Measurements from ENCODE around the gene OPN3. TPM values are rescaled to one million over a fixed set of nuclear protein-coding genes. Genes with fewer than 3 reads are reported as not detected.

The OPN3 gene
- total RNA-seq, 1 donor from 2014 or later: 11.0 TPM

GRCh38 chr1:241627453-241628259 lies 12.5 kb downstream of the OPN3 start:
- intact Hi-C loops (cut with micrococcal nuclease): loop anchor here (1.0 kb wide), 5 partner anchors 13 to 108 kb away; partner anchors contain the start of genes CHML, FH and OPN3

DNA sequence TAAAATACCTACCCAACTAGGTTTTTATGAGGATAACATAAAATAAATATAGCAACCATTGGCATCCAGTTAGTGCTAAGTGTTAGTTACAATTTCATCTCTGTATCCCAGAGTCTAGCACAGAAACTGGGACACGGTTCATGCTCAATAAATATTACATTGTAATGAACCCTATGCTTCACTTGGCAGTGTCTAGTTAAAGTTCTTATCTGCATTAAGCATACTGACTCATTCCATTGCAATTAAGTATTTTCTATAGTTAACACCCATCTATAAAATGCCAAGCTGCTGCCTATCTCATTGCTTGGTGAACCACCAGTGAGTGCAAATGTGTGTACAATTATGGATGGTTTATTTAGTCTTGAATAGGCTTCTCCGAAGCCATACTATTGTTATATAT lies 15.2 kb downstream of the OPN3 start:
- intact Hi-C loops (cut with micrococcal nuclease): no loop called here

- intact Hi-C loops (cut with micrococcal nuclease): no loop called here
Measured at GRCh38 chr1:241622669-241623068, 17.5 kb downstream of the OPN3 start.

DNA sequence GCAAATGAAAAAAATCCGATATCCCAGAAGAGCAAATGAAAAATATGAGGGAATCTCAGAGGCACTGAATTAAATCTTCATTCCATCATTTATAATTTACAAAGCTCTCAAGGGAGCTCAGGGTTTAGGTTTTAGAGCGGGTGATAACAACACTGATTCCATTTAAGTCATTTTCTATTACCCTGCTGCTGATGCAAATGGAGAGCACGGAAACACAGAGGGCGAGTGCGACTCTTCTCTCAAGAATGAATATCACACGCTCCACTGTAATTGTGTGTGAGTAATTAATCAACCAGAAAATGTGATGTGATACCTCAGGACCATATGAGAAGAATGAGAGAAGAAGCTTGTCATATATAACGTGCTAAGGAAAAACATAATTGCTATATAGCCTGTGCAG lies 22.7 kb downstream of the OPN3 start:
- intact Hi-C loops (cut with micrococcal nuclease): no loop called here

GRCh38 chr1:241615043-241615974 lies 24.9 kb downstream of the OPN3 start:
- intact Hi-C loops (cut with micrococcal nuclease): no loop called here

- intact Hi-C loops (cut with micrococcal nuclease): no loop called here
Measured at GRCh38 chr1:241614572-241614971, 25.6 kb downstream of the OPN3 start.

DNA sequence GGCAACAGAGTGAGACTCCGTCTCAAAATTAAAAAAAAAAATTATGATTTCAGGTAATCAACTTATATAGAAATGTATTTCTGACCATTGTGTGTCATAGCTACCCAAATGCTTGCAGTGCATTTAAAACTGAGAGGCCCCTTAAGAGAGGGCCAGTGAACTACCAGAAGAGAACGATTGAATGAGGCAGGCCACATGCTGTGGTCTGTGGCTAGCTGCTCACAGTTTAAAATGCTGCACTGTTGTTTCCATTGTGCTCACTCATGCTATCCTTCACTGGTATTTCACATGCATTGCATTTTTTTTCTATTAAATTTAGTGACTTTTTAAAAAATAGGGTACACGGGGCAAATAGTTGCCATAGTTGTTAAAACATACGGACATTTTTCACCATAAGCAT lies 26.0 kb downstream of the OPN3 start:
- intact Hi-C loops (cut with micrococcal nuclease): no loop called here

DNA sequence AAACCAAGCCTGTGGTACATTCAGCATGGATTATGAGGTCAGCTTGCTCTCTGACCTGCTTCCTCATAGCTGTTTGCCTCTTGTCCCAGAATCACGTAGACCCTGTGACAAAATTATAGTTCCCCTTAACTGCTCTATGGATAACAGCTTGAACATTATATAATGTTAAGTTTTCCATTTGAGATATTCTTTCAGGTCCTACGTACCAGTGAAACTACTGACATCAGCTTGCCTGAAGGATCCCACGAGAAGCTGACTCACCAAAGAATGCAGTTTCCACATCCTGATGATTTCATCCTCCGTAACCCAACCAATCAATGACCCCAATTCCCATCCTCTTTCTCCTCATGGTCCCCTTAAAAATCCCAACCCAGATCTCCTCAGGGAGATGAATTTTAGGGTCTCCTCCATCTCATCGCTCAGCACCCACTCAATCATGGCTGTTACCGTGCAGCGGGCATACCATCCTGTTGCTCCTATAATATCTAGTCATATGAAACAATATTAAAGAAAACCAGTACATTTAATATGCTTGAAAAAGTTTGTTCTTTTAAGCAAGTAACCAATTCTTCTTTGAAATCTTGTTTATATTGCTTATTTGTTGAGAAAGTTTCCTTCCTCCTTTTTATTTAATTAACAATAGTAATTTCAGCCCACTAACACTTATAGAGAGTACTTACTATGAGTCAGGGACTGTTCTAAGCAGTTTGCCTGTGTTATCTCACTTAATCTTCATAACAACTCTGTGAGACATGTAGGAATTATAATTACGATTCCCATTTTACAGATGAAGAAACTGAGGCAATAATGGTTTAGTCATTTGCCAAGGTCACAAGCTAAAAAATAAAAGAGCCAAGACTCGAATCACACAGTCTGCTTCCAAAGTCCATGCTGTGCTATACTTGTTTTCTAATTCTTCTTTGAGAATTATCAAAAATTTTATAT lies 27.4 kb downstream of the OPN3 start:
- intact Hi-C loops (cut with micrococcal nuclease): no loop called here

- intact Hi-C loops (cut with micrococcal nuclease): loop anchor here (1.0 to 2.0 kb wide), 9 partner anchors 16 to 406 kb away; partner anchors contain the start of genes CHML and OPN3
Measured at GRCh38 chr1:241611736-241612135, 28.4 kb downstream of the OPN3 start.

DNA sequence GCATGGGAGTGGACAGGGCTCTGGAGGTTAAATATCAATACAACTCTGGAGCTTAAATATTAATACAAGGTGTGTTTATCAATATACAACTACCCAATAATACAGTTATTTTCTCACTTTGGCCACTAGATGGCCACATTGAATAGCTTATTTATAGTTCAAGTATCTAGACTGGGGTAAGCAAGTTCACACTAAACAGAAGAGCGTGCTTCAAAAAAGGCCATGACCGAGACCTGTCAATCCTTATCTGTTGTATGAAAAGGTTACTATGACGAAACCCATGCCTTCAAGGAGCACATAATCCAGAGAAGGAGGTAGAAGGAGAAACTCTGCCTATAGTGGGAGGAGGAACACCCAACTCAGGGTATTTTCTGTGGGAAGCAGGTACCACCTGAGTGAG lies 29.1 kb downstream of the OPN3 start:
- intact Hi-C loops (cut with micrococcal nuclease): loop anchor here (1.0 to 2.0 kb wide), 9 partner anchors 16 to 406 kb away; partner anchors contain the start of genes CHML and OPN3

GRCh38 chr1:241610056-241610815 lies 29.9 kb downstream of the OPN3 start:
- intact Hi-C loops (cut with micrococcal nuclease): loop anchor here (2.0 kb wide), 1 partner anchor 377 kb away; no protein-coding TSS in a partner anchor

- intact Hi-C loops (cut with micrococcal nuclease): no loop called here
Measured at GRCh38 chr1:241608379-241609033, 31.7 kb downstream of the OPN3 start.

DNA sequence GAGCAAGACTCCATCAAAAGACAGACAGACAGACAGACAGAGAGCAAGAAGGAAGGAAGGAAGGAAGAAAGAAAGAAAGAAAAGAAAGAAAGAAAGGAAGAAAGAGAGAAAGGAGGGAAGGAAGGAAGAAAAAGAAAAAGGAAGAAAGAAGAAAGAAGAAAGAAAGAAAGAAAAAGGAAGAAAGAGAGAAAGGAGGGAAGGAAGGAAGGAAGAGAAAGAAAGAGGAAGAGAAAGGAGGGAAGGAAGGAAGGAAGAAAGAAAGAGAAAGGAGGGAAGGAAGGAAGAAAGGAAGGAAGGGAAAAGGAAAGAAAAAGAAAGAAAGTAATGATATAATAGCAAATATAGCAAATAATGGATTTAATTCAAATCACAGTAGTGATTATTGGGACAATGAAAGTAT lies 32.7 kb downstream of the OPN3 start:
- intact Hi-C loops (cut with micrococcal nuclease): no loop called here

- intact Hi-C loops (cut with micrococcal nuclease): no loop called here
Measured at GRCh38 chr1:241606544-241606943, 33.6 kb downstream of the OPN3 start.

GRCh38 chr1:241605146-241605805 lies 34.9 kb downstream of the OPN3 start:
- intact Hi-C loops (cut with micrococcal nuclease): no loop called here

GRCh38 chr1:241603731-241604245 lies 36.4 kb downstream of the OPN3 start:
- intact Hi-C loops (cut with micrococcal nuclease): no loop called here

- intact Hi-C loops (cut with micrococcal nuclease): no loop called here
Measured at GRCh38 chr1:241600496-241600901, 39.7 kb downstream of the OPN3 start.

DNA sequence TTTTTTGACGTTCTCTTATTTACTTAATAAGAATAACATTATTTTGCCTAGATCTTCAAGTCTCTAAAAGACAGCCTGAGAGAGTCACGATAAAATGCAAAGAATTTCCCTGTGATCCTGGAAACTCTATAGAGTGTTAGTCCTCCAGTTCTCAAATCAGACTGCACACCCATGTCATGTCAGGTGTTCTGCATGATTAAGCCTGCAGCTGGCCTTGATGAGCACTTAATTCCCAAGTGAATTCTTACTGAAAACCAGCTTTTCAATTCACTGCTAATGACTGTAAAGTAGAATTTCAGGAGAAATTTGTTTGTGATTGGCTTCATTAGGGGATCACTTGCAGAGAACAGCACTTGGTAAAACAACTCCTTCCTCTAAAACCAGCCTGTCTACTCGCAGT lies 41.9 kb downstream of the OPN3 start:
- intact Hi-C loops (cut with micrococcal nuclease): no loop called here

GRCh38 chr1:241596633-241597032 lies 43.5 kb downstream of the OPN3 start:
- intact Hi-C loops (cut with micrococcal nuclease): no loop called here
